Measurements from ENCODE around the gene BAG2.
A peak's percentile ranks its signal among the peaks of the same experiment; 100 is the strongest.

BAG2 gene

GRCh38 chr6:57172136-57173055 lies at the start of gene BAG2:
BAG2 (plus strand) TSS chr6:57172326; CDS start chr6:57172698, 372 bp downstream.
- DNase-seq: peak; percentile 77

GRCh38 chr6:57123111-57123510 lies 49.0 kb upstream of the BAG2 start:
- no peak for DNase-seq

GRCh38 chr6:57127763-57128162 lies 44.4 kb upstream of the BAG2 start:
- no peak for DNase-seq

GRCh38 chr6:57130661-57131177 lies 41.4 kb upstream of the BAG2 start:
- no peak for DNase-seq

GRCh38 chr6:57134954-57135353 lies 37.2 kb upstream of the BAG2 start:
- DNase-seq: no peak

GRCh38 chr6:57135885-57136284 lies 36.2 kb upstream of the BAG2 start:
- DNase-seq: no peak

- no peak for DNase-seq
These were observed 34.8 kb upstream of the BAG2 start for GRCh38 chr6:57137350-57137749.

GRCh38 chr6:57138026-57138425 lies 34.1 kb upstream of the BAG2 start:
- no peak for DNase-seq

GRCh38 chr6:57141451-57142177 lies 30.5 kb upstream of the BAG2 start:
- DNase-seq: no peak

GRCh38 chr6:57142178-57142525 lies 30.0 kb upstream of the BAG2 start:
- no peak for DNase-seq

GRCh38 chr6:57143690-57144089 lies 28.4 kb upstream of the BAG2 start:
- no peak for DNase-seq

GRCh38 chr6:57147401-57147800 lies 24.7 kb upstream of the BAG2 start:
- no peak for DNase-seq

GRCh38 chr6:57147955-57148858 lies 23.9 kb upstream of the BAG2 start:
- no peak for DNase-seq

GRCh38 chr6:57158658-57159057 lies 13.5 kb upstream of the BAG2 start:
- DNase-seq: no peak

GRCh38 chr6:57159127-57159526 lies 13.0 kb upstream of the BAG2 start:
- DNase-seq: no peak

GRCh38 chr6:57162028-57162427 lies 10.1 kb upstream of the BAG2 start:
- DNase-seq: no peak

- DNase-seq: no peak
These were observed 9.6 kb upstream of the BAG2 start for GRCh38 chr6:57162516-57162915.

- DNase-seq: peak; percentile 16
These were observed 8.2 kb upstream of the BAG2 start for GRCh38 chr6:57163956-57164355.

GRCh38 chr6:57165080-57165479 lies 7.0 kb upstream of the BAG2 start:
- DNase-seq: no peak

GRCh38 chr6:57173056-57173885 lies 1.1 kb downstream of the BAG2 start:
- DNase-seq: peak; percentile 7

- DNase-seq: no peak
These were observed 1.9 kb downstream of the BAG2 start for GRCh38 chr6:57173886-57174510.
